ENCODE results near the gene HMGB2.

DNA sequence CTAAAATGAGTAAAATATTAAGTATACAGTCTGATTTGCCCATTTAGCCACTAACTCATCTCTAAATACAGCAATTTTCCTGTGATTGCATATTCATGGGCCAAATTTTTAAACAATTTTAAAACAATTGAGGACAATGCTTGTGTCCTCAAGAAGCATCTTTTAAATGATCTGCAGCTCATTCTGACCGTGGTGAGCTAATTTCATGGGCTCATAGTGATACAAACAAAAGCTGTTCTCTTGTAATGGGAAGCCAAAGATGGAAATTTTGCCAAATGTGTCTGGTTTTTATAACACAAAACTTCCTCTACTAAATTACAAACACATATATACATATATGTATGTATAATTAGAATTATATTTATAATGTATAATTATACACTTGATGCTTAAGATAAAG, 39.7 kb downstream of the HMGB2 start:
- TF ChIP-seq, protein P1, sequence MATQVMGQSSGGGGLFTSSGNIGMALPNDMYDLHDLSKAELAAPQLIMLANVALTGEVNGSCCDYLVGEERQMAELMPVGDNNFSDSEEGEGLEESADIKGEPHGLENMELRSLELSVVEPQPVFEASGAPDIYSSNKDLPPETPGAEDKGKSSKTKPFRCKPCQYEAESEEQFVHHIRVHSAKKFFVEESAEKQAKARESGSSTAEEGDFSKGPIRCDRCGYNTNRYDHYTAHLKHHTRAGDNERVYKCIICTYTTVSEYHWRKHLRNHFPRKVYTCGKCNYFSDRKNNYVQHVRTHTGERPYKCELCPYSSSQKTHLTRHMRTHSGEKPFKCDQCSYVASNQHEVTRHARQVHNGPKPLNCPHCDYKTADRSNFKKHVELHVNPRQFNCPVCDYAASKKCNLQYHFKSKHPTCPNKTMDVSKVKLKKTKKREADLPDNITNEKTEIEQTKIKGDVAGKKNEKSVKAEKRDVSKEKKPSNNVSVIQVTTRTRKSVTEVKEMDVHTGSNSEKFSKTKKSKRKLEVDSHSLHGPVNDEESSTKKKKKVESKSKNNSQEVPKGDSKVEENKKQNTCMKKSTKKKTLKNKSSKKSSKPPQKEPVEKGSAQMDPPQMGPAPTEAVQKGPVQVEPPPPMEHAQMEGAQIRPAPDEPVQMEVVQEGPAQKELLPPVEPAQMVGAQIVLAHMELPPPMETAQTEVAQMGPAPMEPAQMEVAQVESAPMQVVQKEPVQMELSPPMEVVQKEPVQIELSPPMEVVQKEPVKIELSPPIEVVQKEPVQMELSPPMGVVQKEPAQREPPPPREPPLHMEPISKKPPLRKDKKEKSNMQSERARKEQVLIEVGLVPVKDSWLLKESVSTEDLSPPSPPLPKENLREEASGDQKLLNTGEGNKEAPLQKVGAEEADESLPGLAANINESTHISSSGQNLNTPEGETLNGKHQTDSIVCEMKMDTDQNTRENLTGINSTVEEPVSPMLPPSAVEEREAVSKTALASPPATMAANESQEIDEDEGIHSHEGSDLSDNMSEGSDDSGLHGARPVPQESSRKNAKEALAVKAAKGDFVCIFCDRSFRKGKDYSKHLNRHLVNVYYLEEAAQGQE (IDR thresholded peaks at IDR 0.05; ENCODE audit: low read depth), result no peak
- TF ChIP-seq CEBPB (IDR thresholded peaks at IDR 0.05), result no peak
- TF ChIP-seq RAD21 (IDR thresholded peaks at IDR 0.05; ENCODE audit: low read depth), result no peak
- TF ChIP-seq FOXM1 (IDR thresholded peaks at IDR 0.05; ENCODE audit: borderline replicate concordance, low read depth), result no peak
- TF ChIP-seq, protein P2, sequence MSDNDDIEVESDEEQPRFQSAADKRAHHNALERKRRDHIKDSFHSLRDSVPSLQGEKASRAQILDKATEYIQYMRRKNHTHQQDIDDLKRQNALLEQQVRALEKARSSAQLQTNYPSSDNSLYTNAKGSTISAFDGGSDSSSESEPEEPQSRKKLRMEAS (IDR thresholded peaks at IDR 0.05), result no peak
- no peak for TF ChIP-seq EP300 (IDR thresholded peaks at IDR 0.05; ENCODE audit: borderline replicate concordance)
- TF ChIP-seq ZBTB7A (IDR thresholded peaks at IDR 0.05; ENCODE audit: low read depth), result no peak

Measured in Ishikawa (cell line).